ENCODE results near the gene MACF1. TPM values are rescaled to one million over a fixed set of nuclear protein-coding genes. Genes with fewer than 3 reads are reported as not detected.
A peak's percentile ranks its signal among the peaks of the same experiment; 100 is the strongest.
"Not testable (repeated sequence)": the region's sequence is repeated elsewhere in the genome, so short reads cannot be mapped to it uniquely, and the experiment has no call there.

Gene MACF1
- total and polyA plus RNA-seq, 2 donors (not counting 1 experiment from before 2014, with no cell fraction given) = 64.1 to 159 TPM

DNA sequence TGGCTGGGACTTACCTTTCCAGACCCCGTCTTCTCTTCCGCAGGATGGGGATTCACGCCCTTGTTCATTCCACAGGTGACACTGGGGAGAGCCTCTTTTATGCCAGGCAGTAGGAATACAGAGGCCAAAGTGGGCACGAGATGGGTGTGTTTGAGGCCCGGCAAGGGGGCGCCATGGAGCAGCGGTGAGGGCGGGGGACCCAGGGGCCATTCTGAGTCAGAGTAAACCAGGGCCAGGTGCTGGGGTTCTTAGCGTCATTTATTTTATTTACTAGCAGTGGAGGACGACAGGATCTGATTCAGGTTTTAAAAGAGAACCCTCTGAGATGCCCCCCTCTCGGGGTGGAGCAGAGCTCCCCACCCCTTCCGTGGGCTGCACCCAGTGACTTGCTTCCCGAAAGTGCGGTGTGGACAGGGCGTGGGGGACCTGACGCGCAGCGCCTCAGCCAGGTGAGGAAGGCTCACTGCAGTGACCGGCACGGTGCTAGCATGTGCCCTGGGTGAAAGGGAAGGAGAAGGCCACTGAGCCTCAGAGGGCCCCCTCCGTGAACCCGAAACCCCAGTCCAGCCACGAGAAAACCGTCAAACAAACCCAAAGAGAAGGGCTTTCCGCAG, 307.8 kb downstream of the MACF1 start:
- peak; percentile 44 for ATAC-seq (ENCODE audit: low read depth)
- WGBS (ENCODE audit: insufficient coverage) = no CpG with 5 or more reads among the region's 25 CpGs

DNA sequence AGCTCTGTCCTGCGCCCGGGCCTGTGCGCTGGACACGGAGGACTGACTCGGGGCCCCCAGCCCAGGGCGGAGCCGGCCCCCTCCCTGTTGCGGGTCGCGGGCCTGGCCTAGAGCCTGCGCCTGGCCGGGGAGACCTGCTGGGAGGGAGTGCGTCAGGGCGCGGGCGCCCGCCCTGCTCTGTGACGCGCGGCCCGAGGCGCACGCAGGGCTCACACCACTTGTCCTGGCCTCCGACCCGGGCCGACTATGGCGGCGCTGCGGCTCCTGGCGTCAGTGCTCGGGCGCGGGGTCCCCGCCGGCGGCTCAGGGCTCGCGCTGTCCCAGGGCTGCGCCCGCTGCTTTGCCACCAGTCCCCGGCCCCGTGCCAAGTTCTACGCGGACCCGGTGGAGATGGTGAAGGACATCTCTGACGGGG, 310.2 kb downstream of the MACF1 start:
- H3K27ac ChIP-seq (ENCODE audit: low read length in 2 of 2); H4K20me1 ChIP-seq (ENCODE audit: control insufficient read depth, insufficient read depth, low read length, poor library complexity, severe bottlenecking); POLR2A ChIA-PET; H3K27me3 Mint-ChIP-seq; intact Hi-C loops (cut with micrococcal nuclease); H3K9ac ChIP-seq (ENCODE audit: low read length); H3K27me3 ChIP-seq (replicated peaks in 1 of 4; ENCODE audit: control extremely low read depth in 1 of 4, control insufficient read depth in 3 of 4, insufficient read depth in 4 of 4, low read length in 3 of 4); H3K36me3 ChIP-seq (replicated peaks in 1 of 2; ENCODE audit: control extremely low read depth in 1 of 2, control insufficient read depth in 1 of 2, extremely low read depth in 1 of 2, insufficient read depth in 2 of 2, low read length in 1 of 2); H3K9me3 Mint-ChIP-seq (ENCODE audit: insufficient read depth); H2AFZ ChIP-seq (ENCODE audit: insufficient read depth, low read depth, low read length, poor library complexity, severe bottlenecking); H3K9me3 ChIP-seq (ENCODE audit: control extremely low read depth in 1 of 3, control insufficient read depth in 2 of 3, insufficient read depth in 1 of 3, low read length in 2 of 3); H3K4me3 Mint-ChIP-seq; H3K4me2 ChIP-seq (replicated peaks; ENCODE audit: low read depth, low read length, poor library complexity, severe bottlenecking); H3K27ac Mint-ChIP-seq; H3K79me2 ChIP-seq (ENCODE audit: control insufficient read depth, insufficient read depth, low read length); H3K4me1 Mint-ChIP-seq; CTCF ChIA-PET: not testable (repeated sequence)
- WGBS (ENCODE audit: insufficient coverage) = 14% methylated on average over 10 of the region's 46 CpGs
- DNase-seq = peak; percentile 30
- H3K4me3 ChIP-seq (ENCODE audit: control extremely low read depth in 1 of 5, extremely low read depth in 1 of 5, insufficient read depth in 1 of 5, low read depth in 2 of 5, low read length in 4 of 5) = peak overlapping the region in 2 of 5 experiments; percentile 12 to 29
- peak; percentile 54 for ATAC-seq (ENCODE audit: low read depth)
- H3K4me1 ChIP-seq (ENCODE audit: control insufficient read depth in 2 of 2, insufficient read depth in 2 of 2, low read length in 2 of 2) = peaks cover 6 to 11% of the 10 kb centered on the region in 2 donors

More for the DNA sequence above, 307.8 kb downstream of the MACF1 start:
- POLR2A ChIA-PET; H3K4me2 ChIP-seq (replicated peaks; ENCODE audit: low read depth, low read length, poor library complexity, severe bottlenecking); H2AFZ ChIP-seq (ENCODE audit: insufficient read depth, low read depth, low read length, poor library complexity, severe bottlenecking); DNase-seq; H3K9me3 ChIP-seq (ENCODE audit: control extremely low read depth in 1 of 3, control insufficient read depth in 2 of 3, insufficient read depth in 1 of 3, low read length in 2 of 3); H3K4me3 Mint-ChIP-seq; H3K27me3 Mint-ChIP-seq; CTCF ChIA-PET; H3K27ac ChIP-seq (ENCODE audit: low read length in 2 of 2); H3K79me2 ChIP-seq (ENCODE audit: control insufficient read depth, insufficient read depth, low read length); H4K20me1 ChIP-seq (ENCODE audit: control insufficient read depth, insufficient read depth, low read length, poor library complexity, severe bottlenecking); intact Hi-C loops (cut with micrococcal nuclease); H3K9me3 Mint-ChIP-seq (ENCODE audit: insufficient read depth); H3K9ac ChIP-seq (ENCODE audit: low read length); H3K4me3 ChIP-seq (ENCODE audit: control extremely low read depth in 1 of 5, extremely low read depth in 1 of 5, insufficient read depth in 1 of 5, low read depth in 2 of 5, low read length in 4 of 5); H3K36me3 ChIP-seq (replicated peaks in 1 of 2; ENCODE audit: control extremely low read depth in 1 of 2, control insufficient read depth in 1 of 2, extremely low read depth in 1 of 2, insufficient read depth in 2 of 2, low read length in 1 of 2); H3K27ac Mint-ChIP-seq; H3K27me3 ChIP-seq (replicated peaks in 1 of 4; ENCODE audit: control extremely low read depth in 1 of 4, control insufficient read depth in 3 of 4, insufficient read depth in 4 of 4, low read length in 3 of 4): not testable (repeated sequence)
- peaks cover 12% of the 10 kb centered on the region for H3K4me1 Mint-ChIP-seq
- H3K4me1 ChIP-seq (ENCODE audit: control insufficient read depth in 2 of 2, insufficient read depth in 2 of 2, low read length in 2 of 2) = peaks cover 15 to 22% of the 10 kb centered on the region in 2 donors

DNA sequence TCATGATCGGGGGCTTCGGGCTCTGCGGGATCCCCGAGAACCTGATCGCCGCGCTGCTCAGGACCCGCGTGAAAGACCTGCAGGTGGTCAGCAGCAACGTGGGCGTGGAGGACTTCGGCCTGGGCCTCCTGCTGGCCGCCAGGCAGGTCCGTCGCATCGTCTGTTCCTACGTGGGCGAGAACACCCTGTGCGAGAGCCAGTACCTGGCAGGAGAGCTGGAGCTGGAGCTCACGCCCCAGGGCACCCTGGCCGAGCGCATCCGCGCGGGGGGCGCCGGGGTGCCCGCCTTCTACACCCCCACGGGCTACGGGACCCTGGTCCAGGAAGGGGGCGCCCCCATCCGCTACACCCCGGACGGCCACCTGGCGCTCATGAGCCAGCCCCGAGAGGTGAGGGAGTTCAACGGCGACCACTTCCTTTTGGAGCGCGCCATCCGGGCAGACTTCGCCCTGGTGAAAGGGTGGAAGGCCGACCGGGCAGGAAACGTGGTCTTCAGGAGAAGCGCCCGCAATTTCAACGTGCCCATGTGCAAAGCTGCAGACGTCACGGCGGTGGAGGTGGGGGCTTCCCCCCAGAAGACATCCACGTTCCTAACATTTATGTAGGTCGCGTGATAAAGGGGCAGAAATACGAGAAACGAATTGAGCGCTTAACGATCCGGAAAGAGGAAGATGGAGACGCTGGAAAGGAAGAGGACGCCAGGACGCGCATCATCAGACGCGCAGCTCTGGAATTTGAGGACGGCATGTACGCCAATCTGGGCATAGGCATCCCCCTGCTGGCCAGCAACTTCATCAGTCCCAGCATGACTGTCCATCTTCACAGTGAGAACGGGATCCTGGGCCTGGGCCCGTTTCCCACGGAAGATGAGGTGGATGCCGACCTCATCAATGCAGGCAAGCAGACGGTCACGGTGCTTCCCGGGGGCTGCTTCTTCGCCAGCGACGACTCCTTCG, 310.9 kb downstream of the MACF1 start:
- POLR2A ChIA-PET; H3K27me3 Mint-ChIP-seq; H2AFZ ChIP-seq (ENCODE audit: insufficient read depth, low read depth, low read length, poor library complexity, severe bottlenecking); H3K9me3 Mint-ChIP-seq (ENCODE audit: insufficient read depth); H3K9me3 ChIP-seq (ENCODE audit: control extremely low read depth in 1 of 3, control insufficient read depth in 2 of 3, insufficient read depth in 1 of 3, low read length in 2 of 3); H3K27me3 ChIP-seq (replicated peaks in 1 of 4; ENCODE audit: control extremely low read depth in 1 of 4, control insufficient read depth in 3 of 4, insufficient read depth in 4 of 4, low read length in 3 of 4); intact Hi-C loops (cut with micrococcal nuclease); H3K9ac ChIP-seq (ENCODE audit: low read length); H3K36me3 ChIP-seq (replicated peaks in 1 of 2; ENCODE audit: control extremely low read depth in 1 of 2, control insufficient read depth in 1 of 2, extremely low read depth in 1 of 2, insufficient read depth in 2 of 2, low read length in 1 of 2); H3K4me1 ChIP-seq (ENCODE audit: control insufficient read depth in 2 of 2, insufficient read depth in 2 of 2, low read length in 2 of 2); H3K79me2 ChIP-seq (ENCODE audit: control insufficient read depth, insufficient read depth, low read length); H3K27ac ChIP-seq (ENCODE audit: low read length in 2 of 2); H3K27ac Mint-ChIP-seq; H3K4me2 ChIP-seq (replicated peaks; ENCODE audit: low read depth, low read length, poor library complexity, severe bottlenecking); H3K4me1 Mint-ChIP-seq; ATAC-seq (ENCODE audit: low read depth); CTCF ChIA-PET; H4K20me1 ChIP-seq (ENCODE audit: control insufficient read depth, insufficient read depth, low read length, poor library complexity, severe bottlenecking): not testable (repeated sequence)
- no CpG with 5 or more reads among the region's 78 CpGs for WGBS (ENCODE audit: insufficient coverage)
- DNase-seq = peak; percentile 57
- H3K4me3 Mint-ChIP-seq = peak overlapping the region; percentile 64
- H3K4me3 ChIP-seq (ENCODE audit: control extremely low read depth in 1 of 5, extremely low read depth in 1 of 5, insufficient read depth in 1 of 5, low read depth in 2 of 5, low read length in 4 of 5) = peak overlapping the region in 2 of 5 experiments; percentile 12 to 29

DNA sequence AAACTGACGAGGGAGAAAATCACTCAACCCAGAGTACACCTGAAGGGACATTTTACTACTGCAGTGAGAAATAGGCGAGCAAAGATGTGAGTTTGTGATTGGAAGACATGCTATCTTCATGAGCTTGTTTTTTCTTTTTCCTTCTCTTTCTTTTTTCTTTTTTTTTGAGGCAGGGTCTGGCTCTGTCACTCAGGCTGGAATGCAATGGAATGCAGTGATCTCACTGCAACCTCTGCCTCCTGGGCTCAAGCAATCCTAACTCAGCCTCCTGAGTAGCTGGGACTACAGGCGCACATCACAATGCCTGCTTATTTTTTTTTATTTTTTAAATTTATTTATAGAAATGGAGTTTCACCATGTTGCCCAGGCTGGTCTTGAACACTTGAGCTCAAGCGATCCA, 312.3 kb downstream of the MACF1 start:
- CTCF ChIA-PET; ATAC-seq (ENCODE audit: low read depth); H2AFZ ChIP-seq (ENCODE audit: insufficient read depth, low read depth, low read length, poor library complexity, severe bottlenecking); DNase-seq; H3K4me1 Mint-ChIP-seq; H3K36me3 ChIP-seq (replicated peaks in 1 of 2; ENCODE audit: control extremely low read depth in 1 of 2, control insufficient read depth in 1 of 2, extremely low read depth in 1 of 2, insufficient read depth in 2 of 2, low read length in 1 of 2); H3K27ac Mint-ChIP-seq; H3K27me3 Mint-ChIP-seq; POLR2A ChIA-PET; H3K4me3 ChIP-seq (ENCODE audit: control extremely low read depth in 1 of 5, extremely low read depth in 1 of 5, insufficient read depth in 1 of 5, low read depth in 2 of 5, low read length in 4 of 5); H4K20me1 ChIP-seq (ENCODE audit: control insufficient read depth, insufficient read depth, low read length, poor library complexity, severe bottlenecking); H3K4me1 ChIP-seq (ENCODE audit: control insufficient read depth in 2 of 2, insufficient read depth in 2 of 2, low read length in 2 of 2); H3K4me3 Mint-ChIP-seq; H3K27me3 ChIP-seq (replicated peaks in 1 of 4; ENCODE audit: control extremely low read depth in 1 of 4, control insufficient read depth in 3 of 4, insufficient read depth in 4 of 4, low read length in 3 of 4); H3K79me2 ChIP-seq (ENCODE audit: control insufficient read depth, insufficient read depth, low read length); H3K9ac ChIP-seq (ENCODE audit: low read length); H3K9me3 ChIP-seq (ENCODE audit: control extremely low read depth in 1 of 3, control insufficient read depth in 2 of 3, insufficient read depth in 1 of 3, low read length in 2 of 3); H3K9me3 Mint-ChIP-seq (ENCODE audit: insufficient read depth); intact Hi-C loops (cut with micrococcal nuclease); H3K27ac ChIP-seq (ENCODE audit: low read length in 2 of 2); H3K4me2 ChIP-seq (replicated peaks; ENCODE audit: low read depth, low read length, poor library complexity, severe bottlenecking): not testable (repeated sequence)
- no CpG with 5 or more reads among the region's 4 CpGs for WGBS (ENCODE audit: insufficient coverage)
